Activated T-helper 1 cell treated with anti-CD3 and anti-CD28 coated beads, Interleukin-2, amount 50 U/mL, for 16 hours (primary cell): ENCODE data around the gene TM9SF2.
"Not testable (repeated sequence)": the region's sequence is repeated elsewhere in the genome, so short reads cannot be mapped to it uniquely, and the experiment has no call there.

Source experiments
- DNase-seq, 2 donors: peaks; one replicate each; pipeline ENCODE4 v3.0.0-alpha.2; 2020; ENCODE audit warnings: low read depth in 1 of 2, low spot score in 1 of 2

Gene TM9SF2

GRCh38 chr13:99491750-99492149, 9.5 kb upstream of the TM9SF2 start:
- DNase-seq = not testable (repeated sequence)

- no peak for DNase-seq
Measured at GRCh38 chr13:99495466-99496183, 5.6 kb upstream of the TM9SF2 start.

GRCh38 chr13:99496184-99497142, 4.8 kb upstream of the TM9SF2 start:
- peak in 1 of 2 donors; percentile 49 for DNase-seq

GRCh38 chr13:99498171-99499161, 2.8 kb upstream of the TM9SF2 start:
- DNase-seq = peak; percentile 95 to 96

GRCh38 chr13:99500839-99501183, 461 bp upstream of the TM9SF2 start:
- no peak for DNase-seq

GRCh38 chr13:99501848-99502301, 603 bp downstream of the TM9SF2 start:
- no peak for DNase-seq

- no peak for DNase-seq
Measured at GRCh38 chr13:99505814-99506269, 4.6 kb downstream of the TM9SF2 start.

GRCh38 chr13:99506634-99507033, 5.4 kb downstream of the TM9SF2 start:
- no peak for DNase-seq

GRCh38 chr13:99507054-99507453, 5.8 kb downstream of the TM9SF2 start:
- DNase-seq = no peak

GRCh38 chr13:99507551-99507950, 6.3 kb downstream of the TM9SF2 start:
- no peak for DNase-seq

GRCh38 chr13:99507986-99508385, 6.7 kb downstream of the TM9SF2 start:
- DNase-seq = no peak

- no peak for DNase-seq
Measured at GRCh38 chr13:99509479-99509878, 8.2 kb downstream of the TM9SF2 start.

GRCh38 chr13:99514801-99515200, 13.5 kb downstream of the TM9SF2 start:
- no peak for DNase-seq

GRCh38 chr13:99516153-99516929, 15.1 kb downstream of the TM9SF2 start:
- no peak for DNase-seq

- DNase-seq = no peak
Measured at GRCh38 chr13:99517577-99517976, 16.3 kb downstream of the TM9SF2 start.

- DNase-seq = no peak
Measured at GRCh38 chr13:99517984-99518383, 16.7 kb downstream of the TM9SF2 start.

GRCh38 chr13:99522298-99522697, 21.0 kb downstream of the TM9SF2 start:
- DNase-seq = no peak

- DNase-seq = no peak
Measured at GRCh38 chr13:99523838-99524237, 22.6 kb downstream of the TM9SF2 start.

GRCh38 chr13:99525967-99526366, 24.7 kb downstream of the TM9SF2 start:
- DNase-seq = no peak

- DNase-seq = no peak
Measured at GRCh38 chr13:99526549-99526948, 25.3 kb downstream of the TM9SF2 start.
